LoVo (cell line): ENCODE measurements around the gene WWP2.

Experiments used
- DNase-seq: peaks from one replicate; pipeline ENCODE4 v3.0.0-alpha.2; 2016; ENCODE audit warnings: low spot score

WWP2 gene

GRCh38 chr16:69890114-69890891, 128.2 kb downstream of the WWP2 start:
- DNase-seq: no peak

GRCh38 chr16:69890892-69891282, 128.8 kb downstream of the WWP2 start:
- DNase-seq: no peak

- DNase-seq: no peak
Observed at GRCh38 chr16:69892378-69892777, 130.2 kb downstream of the WWP2 start.

- DNase-seq: no peak
Observed at GRCh38 chr16:69893106-69893505, 131.0 kb downstream of the WWP2 start.

- DNase-seq: no peak
Observed at GRCh38 chr16:69894676-69895075, 132.5 kb downstream of the WWP2 start.

GRCh38 chr16:69903865-69904415, 141.8 kb downstream of the WWP2 start:
- DNase-seq: no peak

- no peak for DNase-seq
Observed at GRCh38 chr16:69904495-69905170, 142.5 kb downstream of the WWP2 start.

GRCh38 chr16:69905171-69905555, 143.0 kb downstream of the WWP2 start:
- DNase-seq: no peak

GRCh38 chr16:69906838-69907401, 144.8 kb downstream of the WWP2 start:
- DNase-seq: no peak

GRCh38 chr16:69909043-69909442, 146.9 kb downstream of the WWP2 start:
- DNase-seq: no peak

GRCh38 chr16:69909760-69910159, 147.6 kb downstream of the WWP2 start:
- DNase-seq: no peak

- DNase-seq: no peak
Observed at GRCh38 chr16:69910964-69911363, 148.8 kb downstream of the WWP2 start.

GRCh38 chr16:69916462-69916861, 154.3 kb downstream of the WWP2 start:
- no peak for DNase-seq

GRCh38 chr16:69917311-69917710, 155.2 kb downstream of the WWP2 start:
- no peak for DNase-seq

- DNase-seq: no peak
Observed at GRCh38 chr16:69917739-69918138, 155.6 kb downstream of the WWP2 start.

- no peak for DNase-seq
Observed at GRCh38 chr16:69918241-69918640, 156.1 kb downstream of the WWP2 start.

GRCh38 chr16:69921127-69921526, 159.0 kb downstream of the WWP2 start:
- DNase-seq: no peak

GRCh38 chr16:69922200-69922599, 160.1 kb downstream of the WWP2 start:
- no peak for DNase-seq

- DNase-seq: no peak
Observed at GRCh38 chr16:69924041-69924775, 162.1 kb downstream of the WWP2 start.

- DNase-seq: no peak
Observed at GRCh38 chr16:69924777-69925191, 162.7 kb downstream of the WWP2 start.

- no peak for DNase-seq
Observed at GRCh38 chr16:69925311-69925710, 163.2 kb downstream of the WWP2 start.

GRCh38 chr16:69926241-69926640, 164.1 kb downstream of the WWP2 start:
- no peak for DNase-seq
